HG03558 (cell line): ENCODE results near the gene SELENBP1.

Experiments used
- ATAC-seq: cut with Tn5 transposase; IDR thresholded peaks from one replicate; pipeline ENCODE4 v1.9.1; 2021; ENCODE audit warnings: moderate number of reproducible peaks; ENCODE audit not compliant: unreplicated experiment; ENCODE audit errors: extremely low read depth

SELENBP1 gene

GRCh38 chr1:151346082-151346768 is 26.3 kb downstream of the SELENBP1 start:
- ATAC-seq = no peak

- ATAC-seq = no peak
Measured at GRCh38 chr1:151344291-151344690, 28.2 kb downstream of the SELENBP1 start.

- ATAC-seq = no peak
Measured at GRCh38 chr1:151343587-151343986, 28.9 kb downstream of the SELENBP1 start.

GRCh38 chr1:151342569-151342968 is 29.9 kb downstream of the SELENBP1 start:
- no peak for ATAC-seq

GRCh38 chr1:151342021-151342420 is 30.5 kb downstream of the SELENBP1 start:
- ATAC-seq = no peak

DNA sequence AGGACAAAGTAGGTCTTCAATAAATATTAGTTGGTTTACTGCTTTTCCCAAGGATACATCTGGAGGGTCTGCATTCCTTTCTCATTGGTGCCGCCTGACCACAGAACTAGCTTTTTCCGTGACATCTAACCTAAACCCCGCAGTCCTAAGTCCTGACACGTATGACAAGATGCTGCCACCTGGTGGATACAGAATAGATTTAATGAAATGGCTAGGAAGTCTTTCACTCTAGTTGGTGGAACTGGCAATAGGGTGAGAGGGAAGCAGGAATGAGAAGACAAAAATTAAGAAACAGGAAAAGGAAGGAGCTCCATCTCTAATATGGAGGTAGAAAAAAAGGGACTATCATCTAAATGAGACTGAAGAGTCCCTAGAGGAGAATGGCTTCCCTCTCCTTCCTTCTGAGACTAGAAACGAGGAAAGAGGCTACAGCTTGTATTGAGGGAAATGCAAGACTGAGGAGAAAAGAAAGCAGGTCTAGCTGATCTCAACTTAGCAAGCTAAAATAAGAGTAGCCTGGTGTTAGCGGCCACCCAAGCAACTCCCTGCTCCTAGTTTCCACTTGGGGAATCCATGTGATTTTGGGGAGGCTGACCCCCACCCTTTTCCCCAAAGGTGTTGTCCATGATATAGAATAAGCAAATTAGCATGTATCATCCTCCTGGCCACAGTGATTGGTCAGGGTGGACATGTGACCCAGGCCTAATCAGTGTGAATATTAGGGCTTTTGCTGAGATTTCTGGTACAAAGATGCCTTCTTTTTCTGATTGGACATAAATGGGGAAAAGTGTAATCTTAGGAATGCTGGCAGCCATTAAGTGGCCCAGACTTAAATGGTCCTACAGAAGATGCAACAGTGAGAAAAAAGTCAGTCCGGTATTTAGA is 31.4 kb downstream of the SELENBP1 start:
- no peak for ATAC-seq

GRCh38 chr1:151336556-151336955 is 35.9 kb downstream of the SELENBP1 start:
- no peak for ATAC-seq

DNA sequence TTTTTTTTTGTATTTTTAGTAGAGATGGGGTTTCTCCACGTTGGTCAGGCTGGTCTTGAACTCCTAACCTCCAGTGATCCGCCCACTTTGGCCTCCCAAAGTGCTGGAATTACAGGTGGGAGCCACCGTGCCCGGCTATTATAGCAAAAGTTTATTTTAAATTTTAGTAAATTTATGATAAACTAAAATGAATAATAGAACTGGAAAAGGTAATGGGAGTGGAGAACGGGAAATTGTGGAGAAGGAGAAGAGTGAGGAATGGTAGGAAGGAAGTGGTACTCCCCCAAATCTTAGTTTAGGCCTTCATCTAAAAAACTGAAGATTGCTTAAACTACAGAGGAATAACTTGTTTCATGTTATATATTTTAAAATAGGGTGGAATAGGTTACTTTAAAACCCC is 37.7 kb downstream of the SELENBP1 start:
- no peak for ATAC-seq

DNA sequence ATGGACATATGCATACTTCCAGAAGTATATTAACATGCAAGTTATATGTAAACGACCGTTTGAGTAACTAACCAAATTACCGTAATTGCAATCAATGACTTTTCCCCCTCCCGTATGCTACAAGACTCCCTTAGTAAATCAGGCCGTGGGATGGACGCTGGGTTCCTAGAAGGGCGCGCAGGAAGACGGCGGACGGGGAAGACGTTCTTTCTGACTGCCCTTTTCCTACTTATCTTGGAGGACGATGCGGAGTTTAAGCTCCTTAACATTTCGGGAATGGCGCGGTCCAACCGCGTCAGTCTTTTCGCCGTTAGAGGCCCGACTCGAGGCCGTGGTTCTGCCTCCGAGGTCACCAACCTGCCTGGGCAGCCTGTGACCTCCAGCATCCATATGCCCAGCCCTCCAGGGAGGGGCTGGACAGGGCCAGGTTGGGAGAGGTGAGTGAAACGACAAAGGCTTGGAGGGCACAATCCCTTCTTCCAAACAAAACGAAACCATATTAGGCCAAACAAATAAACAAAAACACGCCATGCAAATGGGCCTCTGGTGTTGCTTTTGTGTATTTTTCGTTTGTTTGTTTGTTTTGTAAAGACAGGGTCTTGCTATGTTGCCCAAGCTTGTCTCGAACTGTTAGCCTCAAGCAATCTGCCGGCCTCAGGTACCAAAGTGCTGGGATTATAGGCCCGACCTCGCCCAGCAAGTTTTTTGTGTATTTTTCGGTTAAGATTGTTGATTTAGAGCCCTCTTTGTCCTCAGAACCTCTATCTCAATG is 44.4 kb downstream of the SELENBP1 start:
- ATAC-seq = no peak

- no peak for ATAC-seq
Measured at GRCh38 chr1:151327223-151327902, 45.1 kb downstream of the SELENBP1 start, which contains the start of gene PI4KB. Gene PI4KB, minus strand, starts transcription at chr1:151327416. Its CDS starts 10,935 bp downstream, at chr1:151316481.

GRCh38 chr1:151326619-151327222 is 45.8 kb downstream of the SELENBP1 start:
- ATAC-seq = no peak

- ATAC-seq = no peak
Measured at GRCh38 chr1:151325646-151326429, 46.7 kb downstream of the SELENBP1 start.

GRCh38 chr1:151325231-151325630 is 47.3 kb downstream of the SELENBP1 start:
- no peak for ATAC-seq

DNA sequence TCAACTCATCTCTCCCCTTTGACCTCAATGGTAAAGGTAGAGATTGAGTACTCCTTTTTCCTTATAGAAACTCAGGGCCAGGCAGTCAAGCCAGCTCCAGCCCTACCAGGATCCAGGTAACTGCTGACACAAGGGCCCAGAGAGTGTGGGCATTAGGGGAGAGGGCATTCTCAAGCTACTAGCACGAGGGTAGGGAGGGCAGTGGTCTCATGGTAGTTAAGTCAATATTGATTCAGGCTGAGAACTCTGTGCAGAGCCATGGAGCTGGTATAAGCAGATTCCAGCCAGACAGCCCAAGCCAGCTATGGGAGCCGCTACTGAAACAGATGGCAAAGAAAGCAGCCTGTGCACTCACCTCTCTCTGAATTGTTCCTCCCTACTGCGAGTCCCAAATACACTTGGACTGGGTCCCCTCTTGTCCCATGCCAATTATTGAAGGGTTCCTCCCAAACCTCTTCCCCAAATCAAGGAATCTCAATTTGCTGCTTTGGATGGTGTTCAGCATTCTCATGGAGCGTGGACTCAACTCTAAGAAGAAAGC is 48.0 kb downstream of the SELENBP1 start:
- no peak for ATAC-seq

GRCh38 chr1:151318975-151319374 is 53.5 kb downstream of the SELENBP1 start:
- no peak for ATAC-seq

- no peak for ATAC-seq
Measured at GRCh38 chr1:151315565-151316235, 56.8 kb downstream of the SELENBP1 start.
